DOHH2 (cell line): ENCODE measurements around the gene KRT5.
"Not testable (repeated sequence)": the region's sequence is repeated elsewhere in the genome, so short reads cannot be mapped to it uniquely, and the experiment has no call there.

ENCODE experiments used
- H3F3A ChIP-seq: fragments of 200-600 bp; sonication (generic), shearing (Covaris generic); 2 replicates; pipeline ENCODE4 v1.6.0; 2016; ENCODE audit warnings: antibody characterized with exemption, mild to moderate bottlenecking; ENCODE audit not compliant: control insufficient read depth, insufficient read depth
- H3K27ac ChIP-seq: fragments of 200-600 bp; sonication (generic); 2 replicates; pipeline ENCODE4 v1.5.1; 2014; ENCODE audit warnings: low read depth, mild to moderate bottlenecking, low read length, moderate library complexity
- H3K27me3 ChIP-seq: fragments of 200-600 bp; sonication (generic); 2 replicates; pipeline ENCODE4 v1.6.1; 2014; ENCODE audit warnings: mild to moderate bottlenecking, low read length, mixed read lengths; ENCODE audit not compliant: control insufficient read depth
- H3K36me3 ChIP-seq: fragments of 200-600 bp; sonication (generic); 2 replicates; pipeline ENCODE4 v1.6.1; 2014; ENCODE audit warnings: mild to moderate bottlenecking, low read length, moderate library complexity, mixed read lengths; ENCODE audit not compliant: control insufficient read depth
- H3K4me1 ChIP-seq: fragments of 200-600 bp; sonication (generic); 2 replicates; pipeline ENCODE4 v1.6.1; 2014; ENCODE audit warnings: mild to moderate bottlenecking, low read length, mixed read lengths; ENCODE audit not compliant: control insufficient read depth
- H3K4me2 ChIP-seq: fragments of 200-600 bp; sonication (generic); 2 replicates; pipeline ENCODE4 v1.6.0; 2014; ENCODE audit warnings: mild to moderate bottlenecking, low read length, moderate library complexity
- H3K4me3 ChIP-seq: fragments of 200-600 bp; sonication (generic); 2 replicates; pipeline ENCODE4 v1.5.1; 2014; ENCODE audit warnings: mild to moderate bottlenecking, low read length, mixed read lengths
- H3K79me2 ChIP-seq: fragments of 200-600 bp; sonication (generic); 2 replicates; pipeline ENCODE4 v1.6.1; 2014; ENCODE audit warnings: mild to moderate bottlenecking, low read length, mixed read lengths; ENCODE audit not compliant: control insufficient read depth
- H3K9me2 ChIP-seq: fragments of 200-600 bp; sonication (generic); replicated peaks from 2 replicates; pipeline ENCODE4 v1.6.1; 2014; ENCODE audit warnings: mild to moderate bottlenecking, low read length, mixed read lengths; ENCODE audit not compliant: control insufficient read depth
- H3K9me3 ChIP-seq: fragments of 200-600 bp; sonication (generic); 2 replicates; pipeline ENCODE4 v1.6.1; 2014; ENCODE audit warnings: antibody characterized with exemption, low read length, mixed read lengths; ENCODE audit not compliant: control insufficient read depth, insufficient read depth
- H4K20me1 ChIP-seq: fragments of 200-600 bp; sonication (generic); 2 replicates; pipeline ENCODE4 v1.6.0; 2014; ENCODE audit warnings: low read depth, mild to moderate bottlenecking, antibody characterized with exemption, low read length, moderate library complexity; ENCODE audit not compliant: control insufficient read depth, insufficient read depth
- EZH2phosphoT487 ChIP-seq: fragments of 200-600 bp; sonication (generic); IDR thresholded peaks from 2 replicates; pipeline ENCODE4 v1.6.1; 2017; ENCODE audit warnings: borderline replicate concordance, mild to moderate bottlenecking, antibody characterized with exemption, low read length, moderate library complexity, mixed read lengths
- TF ChIP-seq, protein P1 (sequence below): fragments of 200-600 bp; sonication (generic); IDR thresholded peaks from one replicate; pipeline ENCODE4 v1.5.1; 2014; ENCODE audit warnings: antibody characterized with exemption, mild to moderate bottlenecking, low read depth, low read length; ENCODE audit not compliant: poor library complexity, severe bottlenecking

Gene KRT5

GRCh38 chr12:52493172-52493571, 27.0 kb downstream of the KRT5 start, which contains the start of gene KRT6A:
Gene KRT6A, minus strand, starts transcription at chr12:52493257. Its CDS starts 69 bp downstream, at chr12:52493188.
- Histone ChIP-seq H3K4me3 (no peak within 1 kb of the TSS), H3K4me2 (no peak within 1 kb of the TSS), H4K20me1 (no peaks in the 10 kb centered on the region), H3K27me3 (peaks cover 15% of the 10 kb centered on the region), H3K27ac (no peak within 1 kb of the TSS), H3K79me2 (no peaks in the 10 kb centered on the region), H3K9me2 (no peaks in the 10 kb centered on the region), H3K36me3 (no peaks in the 10 kb centered on the region), H3F3A (no peaks in the 10 kb centered on the region), H3K9me3 (no peaks in the 10 kb centered on the region), H3K4me1 (no peaks in the 10 kb centered on the region)
- TF ChIP-seq, protein P1, sequence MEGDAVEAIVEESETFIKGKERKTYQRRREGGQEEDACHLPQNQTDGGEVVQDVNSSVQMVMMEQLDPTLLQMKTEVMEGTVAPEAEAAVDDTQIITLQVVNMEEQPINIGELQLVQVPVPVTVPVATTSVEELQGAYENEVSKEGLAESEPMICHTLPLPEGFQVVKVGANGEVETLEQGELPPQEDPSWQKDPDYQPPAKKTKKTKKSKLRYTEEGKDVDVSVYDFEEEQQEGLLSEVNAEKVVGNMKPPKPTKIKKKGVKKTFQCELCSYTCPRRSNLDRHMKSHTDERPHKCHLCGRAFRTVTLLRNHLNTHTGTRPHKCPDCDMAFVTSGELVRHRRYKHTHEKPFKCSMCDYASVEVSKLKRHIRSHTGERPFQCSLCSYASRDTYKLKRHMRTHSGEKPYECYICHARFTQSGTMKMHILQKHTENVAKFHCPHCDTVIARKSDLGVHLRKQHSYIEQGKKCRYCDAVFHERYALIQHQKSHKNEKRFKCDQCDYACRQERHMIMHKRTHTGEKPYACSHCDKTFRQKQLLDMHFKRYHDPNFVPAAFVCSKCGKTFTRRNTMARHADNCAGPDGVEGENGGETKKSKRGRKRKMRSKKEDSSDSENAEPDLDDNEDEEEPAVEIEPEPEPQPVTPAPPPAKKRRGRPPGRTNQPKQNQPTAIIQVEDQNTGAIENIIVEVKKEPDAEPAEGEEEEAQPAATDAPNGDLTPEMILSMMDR = no peak
- no peak for TF ChIP-seq EZH2phosphoT487

DNA sequence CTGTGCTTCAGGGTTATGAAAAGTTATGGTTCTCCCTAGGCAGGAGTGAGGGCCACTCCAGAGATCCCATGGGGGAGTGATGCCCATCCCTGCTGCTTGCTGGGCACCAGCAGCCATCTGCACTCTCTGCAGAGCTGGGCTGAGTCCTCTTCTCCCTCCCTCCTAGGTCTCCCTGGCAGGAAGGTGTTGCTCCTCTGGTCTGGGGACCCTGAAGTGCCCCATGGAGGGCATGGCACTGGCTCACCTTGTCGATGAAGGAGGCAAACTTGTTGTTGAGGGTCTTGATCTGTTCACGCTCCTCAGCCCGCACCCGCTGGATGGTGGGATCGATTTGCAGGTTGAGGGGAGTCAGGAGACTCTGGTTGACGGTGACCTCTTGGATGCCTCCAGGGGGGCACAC, 27.8 kb downstream of the KRT5 start:
- H3K9me2 ChIP-seq, H3K27ac ChIP-seq, H3K9me3 ChIP-seq, H3K4me2 ChIP-seq, H3K4me1 ChIP-seq, H3K79me2 ChIP-seq, H3K36me3 ChIP-seq, H4K20me1 ChIP-seq, H3K4me3 ChIP-seq, H3F3A ChIP-seq: not testable (repeated sequence)
- H3K27me3 ChIP-seq = peaks cover 15% of the 10 kb centered on the region

DNA sequence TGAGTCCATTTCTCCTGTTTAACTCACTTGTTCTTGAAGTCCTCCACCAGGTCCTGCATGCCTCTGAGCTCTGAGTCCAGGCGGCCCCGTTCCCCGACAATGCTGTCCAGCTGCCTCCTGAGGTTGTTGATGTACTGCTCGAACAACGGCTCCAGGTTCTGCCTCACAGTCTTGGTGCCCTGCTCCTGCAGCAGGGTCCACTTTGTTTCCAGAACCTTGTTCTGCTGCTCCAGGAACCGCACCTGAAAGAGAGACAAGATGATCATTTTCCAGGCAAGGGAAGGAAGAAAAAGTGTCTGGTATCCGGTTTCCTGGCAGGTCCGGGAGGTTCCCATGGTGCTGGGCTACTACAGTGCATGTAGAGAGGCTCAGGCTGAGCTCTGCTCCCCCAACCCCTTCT, 28.7 kb downstream of the KRT5 start:
- H3K79me2 ChIP-seq, H3K4me1 ChIP-seq, H3K4me3 ChIP-seq, H3K27ac ChIP-seq, H4K20me1 ChIP-seq, H3F3A ChIP-seq, H3K9me3 ChIP-seq, H3K4me2 ChIP-seq, H3K36me3 ChIP-seq, H3K27me3 ChIP-seq, H3K9me2 ChIP-seq: not testable (repeated sequence)

- H3K27me3 ChIP-seq = peaks cover 6% of the 10 kb centered on the region; the same call in 1 of the 2 replicates
- no peaks in the 10 kb centered on the region for H3K36me3 ChIP-seq
- H4K20me1 ChIP-seq = no peaks in the 10 kb centered on the region
- no peaks in the 10 kb centered on the region for H3K4me1 ChIP-seq
- no peaks in the 10 kb centered on the region for H3F3A ChIP-seq
- no peaks in the 10 kb centered on the region for H3K9me3 ChIP-seq
- H3K4me2 ChIP-seq = no peak overlapping the region
- no peak overlapping the region for H3K27ac ChIP-seq
- H3K9me2 ChIP-seq = no peaks in the 10 kb centered on the region
- no peak for TF ChIP-seq EZH2phosphoT487
- TF ChIP-seq, protein P1 = no peak
- no peak overlapping the region for H3K4me3 ChIP-seq
- no peaks in the 10 kb centered on the region for H3K79me2 ChIP-seq
Measured at GRCh38 chr12:52488736-52489135, 31.5 kb downstream of the KRT5 start.

- not testable (repeated sequence) for H3K27ac ChIP-seq, H3K4me2 ChIP-seq, H3F3A ChIP-seq, H4K20me1 ChIP-seq, H3K4me3 ChIP-seq, H3K79me2 ChIP-seq, H3K9me3 ChIP-seq, H3K9me2 ChIP-seq, H3K36me3 ChIP-seq, H3K27me3 ChIP-seq, H3K4me1 ChIP-seq
Measured at GRCh38 chr12:52487744-52488443, 32.3 kb downstream of the KRT5 start.
